ENCODE measurements around the gene RPL10.

Gene RPL10

DNA sequence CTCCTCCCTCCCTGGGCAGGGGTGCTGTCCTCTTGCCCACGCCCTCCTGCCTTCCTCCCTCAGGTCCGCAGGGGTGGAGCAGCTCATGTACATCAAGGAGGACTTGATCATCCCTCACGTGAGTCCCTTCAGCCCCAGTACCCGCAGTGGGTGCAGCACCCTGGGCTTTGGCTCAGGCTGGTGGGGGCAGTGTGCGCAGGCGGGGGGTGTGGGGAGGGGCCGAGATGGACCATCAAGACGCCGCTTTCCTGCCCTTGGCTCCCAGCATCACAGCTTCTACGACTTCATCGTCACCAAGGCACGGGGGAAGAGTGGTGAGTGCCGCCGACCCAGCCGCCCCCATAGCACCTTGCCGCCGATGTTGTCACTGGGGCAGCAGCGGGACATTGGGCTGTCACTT, 51.4 kb downstream of the RPL10 start:
- no peak for DNase-seq (ENCODE audit: low spot score)

DNA sequence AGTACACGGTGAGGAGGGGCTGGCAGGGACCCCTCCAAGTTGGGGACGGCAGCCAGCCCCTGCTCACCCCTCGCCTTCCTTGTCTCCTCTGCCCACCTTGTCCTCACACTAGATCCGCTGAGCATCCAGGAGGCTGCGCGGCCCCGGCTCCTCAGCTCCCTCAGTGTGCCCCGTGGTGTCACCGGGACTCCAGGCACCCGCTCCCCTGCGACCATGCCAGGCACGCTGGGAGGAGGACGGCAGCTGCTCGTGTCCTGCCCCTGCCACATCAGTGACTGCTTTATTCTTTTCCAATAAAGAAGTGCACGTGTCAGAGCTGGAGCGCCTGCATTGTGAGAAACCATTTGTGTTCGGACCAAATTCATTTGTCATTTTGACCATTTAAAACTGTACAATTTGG, 52.1 kb downstream of the RPL10 start:
- no peak for DNase-seq (ENCODE audit: low spot score)
